GM12891 (cell line): ENCODE measurements around the gene ID4.
A peak's percentile ranks its signal among the peaks of the same experiment; 100 is the strongest.
"Not testable (repeated sequence)": the region's sequence is repeated elsewhere in the genome, so short reads cannot be mapped to it uniquely, and the experiment has no call there.

Experiments
- DNase-seq: peaks from one replicate; pipeline ENCODE4 v3.0.0; 2011; ENCODE audit warnings: low spot score; ENCODE audit not compliant: insufficient read length
- FAIRE-seq: peaks from 2 replicates; lab custom pipeline; 2011; peaks lifted over from hg19 to GRCh38; lab: Jason Lieb, UNC
- PAX5 ChIP-seq: IDR thresholded peaks from 2 replicates; pipeline ENCODE4 v1.6.1; 2011; ENCODE audit warnings: low read length, moderate library complexity, mild to moderate bottlenecking; ENCODE audit not compliant: insufficient read depth, severe bottlenecking
- POLR2A ChIP-seq: IDR thresholded peaks from 2 replicates; pipeline ENCODE4 v1.6.1; 2011; ENCODE audit warnings: low read depth, low read length, control low read depth
- POLR2AphosphoS5 ChIP-seq: IDR thresholded peaks from 2 replicates; pipeline ENCODE4 v1.6.1; 2011; ENCODE audit warnings: low read depth, low read length, control low read depth
- POU2F2 ChIP-seq: IDR thresholded peaks from 2 replicates; pipeline ENCODE4 v1.6.1; 2011; ENCODE audit warnings: low read depth, mild to moderate bottlenecking, control low read depth, low read length, moderate library complexity
- SPI1 ChIP-seq: IDR thresholded peaks from 2 replicates; pipeline ENCODE4 v1.6.1; 2011; ENCODE audit warnings: low read depth, low read length, control low read depth
- TAF1 ChIP-seq: IDR thresholded peaks from 2 replicates; pipeline ENCODE4 v1.6.1; 2011; ENCODE audit warnings: low read depth, low read length, control low read depth

ID4 gene

DNA sequence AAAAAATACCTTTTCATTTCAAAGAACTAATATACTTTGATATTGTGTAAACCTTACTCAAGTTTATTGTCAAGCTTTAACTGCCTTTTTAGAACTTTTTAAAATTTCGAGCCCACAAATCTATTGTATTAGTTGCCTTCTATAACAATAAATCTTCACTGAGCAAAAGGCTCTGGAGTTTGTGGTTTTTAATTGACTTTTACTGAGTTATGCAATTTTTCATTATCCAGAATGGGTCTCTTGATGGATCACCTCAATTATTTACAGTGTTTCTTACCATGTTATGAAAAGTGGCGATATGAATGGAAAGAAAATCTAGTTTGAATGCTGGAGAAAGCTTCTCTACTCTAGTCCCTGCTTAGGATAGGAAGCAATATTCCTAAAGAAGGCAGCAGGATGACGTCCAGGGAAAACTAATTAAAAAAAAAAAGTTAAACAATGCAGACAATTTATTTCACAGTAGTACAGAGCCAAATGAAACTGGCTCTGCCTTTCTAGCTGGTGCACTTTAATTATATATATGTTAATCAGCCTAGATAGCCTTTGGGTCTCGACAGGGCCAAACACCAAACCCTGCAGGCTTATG, 5.0 kb downstream of the ID4 start:
- no peak for FAIRE-seq
- no peak for DNase-seq
- no peak for TF ChIP-seq POLR2A
- TF ChIP-seq POU2F2: no peak
- TF ChIP-seq TAF1: no peak
- TF ChIP-seq POLR2AphosphoS5: no peak
- no peak for TF ChIP-seq PAX5
- no peak for TF ChIP-seq SPI1

DNA sequence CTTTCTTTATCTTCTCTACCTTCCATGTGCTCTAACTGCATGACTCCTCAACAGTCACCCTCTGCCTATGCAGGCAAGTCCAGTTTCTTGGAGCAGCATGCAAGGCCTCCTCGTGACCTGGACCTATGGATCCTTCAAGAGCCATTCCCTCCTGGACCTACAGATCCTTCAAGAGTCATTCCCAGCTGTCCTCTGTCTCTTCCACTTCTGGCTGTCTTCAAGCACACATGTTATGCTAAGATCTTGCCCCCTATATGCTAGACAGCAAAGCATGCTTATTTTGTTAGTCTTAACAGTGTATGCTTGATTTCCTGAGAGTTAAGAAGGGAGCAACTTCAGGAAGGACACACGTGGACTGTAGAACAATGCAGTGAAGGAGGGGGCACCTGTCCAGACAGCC, 7.5 kb downstream of the ID4 start:
- TF ChIP-seq PAX5 (no peak), TAF1 (no peak), SPI1 (no peak), POLR2A (no peak), POU2F2 (no peak), POLR2AphosphoS5 (no peak)
- peak; percentile 28 for FAIRE-seq
- DNase-seq: no peak

DNA sequence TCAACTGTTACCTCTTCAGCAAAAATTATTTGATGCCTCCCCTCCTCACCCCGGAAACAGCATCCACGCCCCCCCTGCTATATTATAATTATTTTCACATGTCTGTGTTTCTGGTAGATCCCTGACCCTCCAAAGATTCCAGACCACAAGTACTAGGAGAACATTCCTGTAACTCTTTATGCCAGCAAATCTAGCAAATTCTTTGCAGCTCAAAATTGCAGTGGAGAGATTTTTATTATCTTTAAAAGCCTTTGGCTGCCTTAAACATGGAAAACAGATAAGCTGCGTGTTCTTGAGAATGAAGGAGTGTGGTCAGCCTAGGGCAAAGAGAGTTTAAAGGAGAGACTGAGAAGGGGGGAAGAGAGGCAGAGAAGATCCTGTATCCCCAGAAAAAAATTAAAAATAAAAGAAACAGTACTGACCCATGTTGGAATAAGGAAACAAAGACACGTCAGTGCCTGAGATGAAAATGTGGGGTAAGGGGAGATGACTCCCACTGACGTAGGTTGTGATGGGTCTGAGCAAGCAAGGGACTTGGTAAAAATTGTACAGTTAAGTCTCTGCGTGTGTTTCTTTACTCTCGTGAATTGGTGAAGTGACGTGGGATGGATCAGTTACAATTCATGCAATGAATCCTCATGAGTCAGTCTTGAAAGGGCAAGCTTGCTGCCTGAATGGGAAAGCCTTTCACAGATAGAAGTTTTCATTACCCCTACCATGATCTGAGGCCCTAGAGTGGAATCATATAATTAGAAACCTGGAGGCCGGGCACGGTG, 8.3 kb downstream of the ID4 start:
- DNase-seq (no peak), FAIRE-seq (no peak)

DNA sequence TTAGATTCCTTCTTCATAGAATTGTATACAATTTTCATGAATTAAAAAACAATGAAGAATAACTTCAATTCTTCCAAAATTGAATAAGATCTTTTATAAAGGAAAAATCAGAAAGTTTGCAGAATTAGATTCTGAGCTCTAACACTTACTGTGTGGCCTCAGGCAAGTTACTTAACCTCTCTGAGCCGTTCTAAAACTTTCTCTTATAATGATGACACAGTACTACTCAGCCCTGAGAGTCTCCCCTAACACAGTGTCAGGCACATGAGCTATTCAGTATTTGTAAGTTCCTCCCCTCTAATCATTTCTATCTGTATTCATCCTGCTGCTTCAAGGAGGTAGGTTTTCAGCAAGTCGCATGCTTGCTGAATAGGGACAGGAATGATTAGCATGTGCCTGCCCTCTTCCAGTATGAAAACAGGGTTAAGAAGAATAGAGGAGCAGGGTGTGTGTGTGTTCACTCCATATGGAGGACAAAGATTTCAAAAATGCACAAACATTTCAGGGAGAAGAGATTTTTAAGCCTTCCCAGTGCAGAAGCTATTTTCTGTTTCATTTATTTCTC, 11.4 kb downstream of the ID4 start:
- TF ChIP-seq POU2F2: no peak
- no peak for TF ChIP-seq PAX5
- no peak for TF ChIP-seq POLR2A
- no peak for TF ChIP-seq TAF1
- no peak for TF ChIP-seq SPI1
- TF ChIP-seq POLR2AphosphoS5: no peak
- FAIRE-seq (no peak), DNase-seq (no peak)

More for the DNA sequence above, 8.3 kb downstream of the ID4 start:
- TF ChIP-seq SPI1 (no peak), POLR2A (no peak), PAX5 (no peak), POU2F2 (no peak), TAF1 (no peak), POLR2AphosphoS5 (no peak)

DNA sequence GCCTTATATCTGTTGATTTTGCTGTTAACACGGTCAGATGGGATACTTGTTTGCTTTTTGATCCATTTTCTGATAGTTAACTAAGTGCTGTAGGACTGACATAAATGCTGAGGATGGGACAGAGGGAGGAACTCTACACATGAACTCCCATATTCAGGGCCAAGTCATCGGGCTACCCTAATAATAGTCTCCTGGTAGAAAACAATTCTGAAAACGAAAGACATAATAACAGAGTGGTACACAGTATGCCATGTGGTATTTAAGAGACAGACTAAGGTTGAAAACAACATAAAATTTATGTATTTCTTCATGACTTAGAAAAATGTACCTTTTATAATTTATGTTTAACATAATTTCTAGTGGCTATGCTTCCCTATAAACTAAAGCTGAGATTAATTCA, 12.0 kb downstream of the ID4 start:
- DNase-seq: no peak
- no peak for FAIRE-seq
- TF ChIP-seq TAF1: no peak
- no peak for TF ChIP-seq POLR2A
- TF ChIP-seq POLR2AphosphoS5: no peak
- TF ChIP-seq POU2F2: no peak
- no peak for TF ChIP-seq PAX5
- no peak for TF ChIP-seq SPI1

DNA sequence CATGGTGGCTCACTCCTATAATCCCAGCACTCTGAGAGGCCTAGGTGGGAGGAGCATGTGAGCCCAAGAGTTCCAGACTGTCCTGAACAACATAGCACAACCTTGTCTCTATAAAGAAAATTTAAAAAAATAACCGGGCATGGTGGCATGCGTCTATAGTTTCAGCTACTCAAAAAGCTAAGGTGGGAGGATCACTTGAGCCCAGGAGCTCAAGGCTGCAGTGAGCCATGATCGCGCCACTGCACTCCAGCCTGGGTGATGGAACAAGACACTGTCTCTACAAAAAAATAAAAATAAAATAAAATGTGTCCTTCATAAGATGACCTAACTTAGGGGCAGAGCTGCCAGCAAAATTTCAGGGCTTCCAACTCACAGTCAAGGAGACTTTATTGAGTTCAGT, 12.6 kb downstream of the ID4 start:
- DNase-seq (no peak), FAIRE-seq (no peak)
- TF ChIP-seq POLR2AphosphoS5 (no peak), PAX5 (no peak), POLR2A (no peak), POU2F2 (no peak), TAF1 (no peak), SPI1 (no peak)

DNA sequence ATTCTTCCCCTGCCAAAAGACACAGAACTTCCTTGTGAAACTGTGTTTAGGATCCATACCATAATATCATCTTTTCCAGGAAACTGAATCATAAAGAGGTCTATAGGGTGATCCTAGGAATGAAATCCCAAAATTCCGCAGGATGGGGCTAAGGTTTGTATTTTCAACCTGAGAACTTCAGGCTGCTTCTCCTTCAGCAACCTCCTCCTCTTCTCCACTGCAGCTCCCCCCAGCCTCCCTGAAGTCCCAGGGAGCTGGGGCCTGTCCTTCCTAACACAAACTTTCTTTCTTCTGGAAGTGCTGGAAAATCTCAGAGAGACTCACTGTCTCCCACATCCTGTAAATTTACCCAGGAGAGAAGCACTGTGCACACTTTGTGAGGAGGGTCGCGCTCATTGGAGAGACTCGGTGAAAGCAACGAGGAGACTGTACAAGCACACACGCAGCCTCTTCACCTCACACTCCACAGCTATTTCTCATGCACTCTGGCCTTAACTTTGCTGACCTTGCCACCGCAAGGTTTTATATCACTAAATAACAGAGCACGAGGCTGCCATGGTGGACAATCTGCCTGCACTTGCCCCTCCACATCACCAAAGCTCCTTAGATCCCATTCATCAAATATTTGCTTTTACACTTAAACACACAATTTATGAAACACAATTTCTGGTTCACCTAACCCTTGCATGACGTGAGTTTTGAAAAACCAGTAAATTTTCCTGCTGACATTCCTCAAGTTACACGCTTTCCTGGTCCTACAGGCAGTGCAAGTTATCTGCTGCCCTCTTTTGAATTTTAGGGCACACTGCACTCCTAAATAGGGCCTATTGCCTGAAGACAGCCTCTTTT, 14.3 kb downstream of the ID4 start:
- FAIRE-seq: no peak
- DNase-seq: no peak

DNA sequence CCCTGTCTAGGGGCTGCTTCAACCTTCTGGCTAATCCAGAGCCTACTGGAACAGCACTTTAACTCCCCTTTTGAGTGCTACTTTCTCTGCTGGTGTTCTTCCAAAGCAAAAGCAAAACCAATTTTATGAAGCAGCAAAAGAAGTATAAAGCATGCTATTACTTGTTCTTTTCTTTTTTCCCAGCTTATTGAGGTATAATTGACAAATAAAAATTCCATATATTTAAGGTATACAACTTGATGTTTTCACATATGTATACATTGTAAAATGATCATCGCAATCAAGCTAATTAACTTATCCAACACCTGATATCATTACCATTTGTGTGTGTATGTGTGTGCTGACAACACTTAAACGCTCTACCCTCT, 14.9 kb downstream of the ID4 start:
- DNase-seq (no peak), FAIRE-seq (no peak)
- TF ChIP-seq POU2F2: no peak
- no peak for TF ChIP-seq SPI1
- no peak for TF ChIP-seq TAF1
- TF ChIP-seq PAX5: no peak
- no peak for TF ChIP-seq POLR2A
- no peak for TF ChIP-seq POLR2AphosphoS5

More for the DNA sequence above, 14.3 kb downstream of the ID4 start:
- no peak for TF ChIP-seq POU2F2
- no peak for TF ChIP-seq SPI1
- no peak for TF ChIP-seq TAF1
- TF ChIP-seq PAX5: no peak
- TF ChIP-seq POLR2AphosphoS5: no peak
- TF ChIP-seq POLR2A: no peak

DNA sequence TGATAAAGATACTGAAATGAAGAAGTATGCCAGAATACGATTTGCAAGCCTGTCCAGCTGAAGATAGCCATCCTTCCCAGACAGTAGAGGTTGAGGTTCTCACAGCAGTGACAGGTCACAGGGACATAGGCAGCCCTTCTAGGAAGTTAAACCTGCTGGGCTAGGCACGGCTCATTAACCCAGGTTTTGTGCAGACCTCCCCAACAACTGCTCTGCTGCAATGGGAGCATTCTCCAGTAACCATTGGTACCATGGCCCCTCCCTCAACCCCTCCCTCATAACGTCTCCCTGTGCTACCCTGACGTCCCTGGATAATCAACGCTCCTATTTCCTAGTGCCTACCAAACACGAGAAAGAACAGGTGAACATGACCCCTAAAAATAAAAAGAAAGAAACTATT, 15.8 kb downstream of the ID4 start:
- no peak for FAIRE-seq
- no peak for DNase-seq
- TF ChIP-seq POLR2AphosphoS5 (no peak), POU2F2 (no peak), PAX5 (no peak), TAF1 (no peak), SPI1 (no peak), POLR2A (no peak)

DNA sequence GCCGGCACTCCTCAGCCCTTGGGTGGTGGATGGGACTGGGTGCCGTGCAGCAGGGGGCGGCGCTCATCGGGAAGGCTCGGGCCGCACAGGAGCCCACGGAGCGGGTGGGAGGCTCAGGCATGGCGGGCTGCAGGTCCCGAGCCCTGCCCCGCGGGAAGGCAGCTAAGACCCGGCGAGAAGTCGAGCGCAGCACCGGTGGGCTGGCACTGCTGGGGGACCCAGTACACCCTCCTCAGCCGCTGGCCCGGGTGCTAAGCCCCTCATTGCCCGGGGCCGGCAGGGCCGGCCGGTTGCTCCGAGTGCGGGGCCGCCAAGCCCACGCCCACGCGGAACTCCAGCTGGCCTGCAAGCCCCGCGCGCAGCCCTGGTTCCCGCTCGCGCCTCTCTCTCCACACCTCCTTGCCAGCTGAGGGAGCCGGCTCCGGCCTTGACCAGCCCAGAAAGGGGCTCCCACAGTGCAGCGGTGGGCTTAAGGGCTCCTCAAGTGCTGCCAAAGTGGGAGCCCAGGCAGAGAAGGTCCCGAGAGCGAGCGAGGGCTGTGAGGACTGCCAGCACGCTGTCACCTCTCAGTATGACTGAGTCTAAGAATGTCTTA, 17.3 kb downstream of the ID4 start:
- not testable (repeated sequence) for DNase-seq, FAIRE-seq
